ENCODE results near the gene GAB3.

DNA sequence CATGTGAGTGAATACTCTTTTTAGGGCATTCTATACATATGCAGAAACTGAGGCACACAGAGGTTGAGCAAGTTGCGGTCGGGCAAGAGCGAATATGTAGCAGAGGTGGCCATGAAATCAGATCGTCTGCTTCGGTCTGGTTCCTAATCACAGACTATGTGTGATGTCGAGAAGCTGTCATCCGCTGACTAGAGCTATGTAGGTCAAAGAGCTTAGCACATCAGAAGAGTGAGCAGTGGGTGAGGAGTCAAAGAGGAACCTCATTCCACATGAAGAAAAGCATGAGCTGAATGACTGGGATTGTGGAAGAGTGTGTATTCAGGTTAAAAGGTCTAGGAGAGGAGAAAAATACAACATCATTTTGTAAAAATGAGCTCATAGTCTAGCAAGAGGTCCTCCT, 19.0 kb downstream of the GAB3 start:
- TF ChIP-seq ELF4 (CRISPR knock-in tag; IDR thresholded peaks at IDR 0.05) (no peak), POLR2A (conservative IDR thresholded peaks at IDR 0.05) (no peak), NCOA1 (IDR thresholded peaks at IDR 0.05; ENCODE audit: low read depth) (no peak)
- TF ChIP-seq, protein P1, sequence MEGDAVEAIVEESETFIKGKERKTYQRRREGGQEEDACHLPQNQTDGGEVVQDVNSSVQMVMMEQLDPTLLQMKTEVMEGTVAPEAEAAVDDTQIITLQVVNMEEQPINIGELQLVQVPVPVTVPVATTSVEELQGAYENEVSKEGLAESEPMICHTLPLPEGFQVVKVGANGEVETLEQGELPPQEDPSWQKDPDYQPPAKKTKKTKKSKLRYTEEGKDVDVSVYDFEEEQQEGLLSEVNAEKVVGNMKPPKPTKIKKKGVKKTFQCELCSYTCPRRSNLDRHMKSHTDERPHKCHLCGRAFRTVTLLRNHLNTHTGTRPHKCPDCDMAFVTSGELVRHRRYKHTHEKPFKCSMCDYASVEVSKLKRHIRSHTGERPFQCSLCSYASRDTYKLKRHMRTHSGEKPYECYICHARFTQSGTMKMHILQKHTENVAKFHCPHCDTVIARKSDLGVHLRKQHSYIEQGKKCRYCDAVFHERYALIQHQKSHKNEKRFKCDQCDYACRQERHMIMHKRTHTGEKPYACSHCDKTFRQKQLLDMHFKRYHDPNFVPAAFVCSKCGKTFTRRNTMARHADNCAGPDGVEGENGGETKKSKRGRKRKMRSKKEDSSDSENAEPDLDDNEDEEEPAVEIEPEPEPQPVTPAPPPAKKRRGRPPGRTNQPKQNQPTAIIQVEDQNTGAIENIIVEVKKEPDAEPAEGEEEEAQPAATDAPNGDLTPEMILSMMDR (IDR thresholded peaks at IDR 0.05 in 2 of 3, conservative IDR thresholded peaks at IDR 0.05 in 1 of 3; ENCODE audit: insufficient read depth in 2 of 3, low read depth in 1 of 3, low read length in 3 of 3), result no peak
- TF ChIP-seq, protein P2, sequence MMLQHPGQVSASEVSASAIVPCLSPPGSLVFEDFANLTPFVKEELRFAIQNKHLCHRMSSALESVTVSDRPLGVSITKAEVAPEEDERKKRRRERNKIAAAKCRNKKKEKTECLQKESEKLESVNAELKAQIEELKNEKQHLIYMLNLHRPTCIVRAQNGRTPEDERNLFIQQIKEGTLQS (IDR thresholded peaks at IDR 0.05), result no peak
- TF ChIP-seq, protein P2 (CRISPR knock-in tag; conservative IDR thresholded peaks at IDR 0.05), result no peak
- TF ChIP-seq, protein P3, sequence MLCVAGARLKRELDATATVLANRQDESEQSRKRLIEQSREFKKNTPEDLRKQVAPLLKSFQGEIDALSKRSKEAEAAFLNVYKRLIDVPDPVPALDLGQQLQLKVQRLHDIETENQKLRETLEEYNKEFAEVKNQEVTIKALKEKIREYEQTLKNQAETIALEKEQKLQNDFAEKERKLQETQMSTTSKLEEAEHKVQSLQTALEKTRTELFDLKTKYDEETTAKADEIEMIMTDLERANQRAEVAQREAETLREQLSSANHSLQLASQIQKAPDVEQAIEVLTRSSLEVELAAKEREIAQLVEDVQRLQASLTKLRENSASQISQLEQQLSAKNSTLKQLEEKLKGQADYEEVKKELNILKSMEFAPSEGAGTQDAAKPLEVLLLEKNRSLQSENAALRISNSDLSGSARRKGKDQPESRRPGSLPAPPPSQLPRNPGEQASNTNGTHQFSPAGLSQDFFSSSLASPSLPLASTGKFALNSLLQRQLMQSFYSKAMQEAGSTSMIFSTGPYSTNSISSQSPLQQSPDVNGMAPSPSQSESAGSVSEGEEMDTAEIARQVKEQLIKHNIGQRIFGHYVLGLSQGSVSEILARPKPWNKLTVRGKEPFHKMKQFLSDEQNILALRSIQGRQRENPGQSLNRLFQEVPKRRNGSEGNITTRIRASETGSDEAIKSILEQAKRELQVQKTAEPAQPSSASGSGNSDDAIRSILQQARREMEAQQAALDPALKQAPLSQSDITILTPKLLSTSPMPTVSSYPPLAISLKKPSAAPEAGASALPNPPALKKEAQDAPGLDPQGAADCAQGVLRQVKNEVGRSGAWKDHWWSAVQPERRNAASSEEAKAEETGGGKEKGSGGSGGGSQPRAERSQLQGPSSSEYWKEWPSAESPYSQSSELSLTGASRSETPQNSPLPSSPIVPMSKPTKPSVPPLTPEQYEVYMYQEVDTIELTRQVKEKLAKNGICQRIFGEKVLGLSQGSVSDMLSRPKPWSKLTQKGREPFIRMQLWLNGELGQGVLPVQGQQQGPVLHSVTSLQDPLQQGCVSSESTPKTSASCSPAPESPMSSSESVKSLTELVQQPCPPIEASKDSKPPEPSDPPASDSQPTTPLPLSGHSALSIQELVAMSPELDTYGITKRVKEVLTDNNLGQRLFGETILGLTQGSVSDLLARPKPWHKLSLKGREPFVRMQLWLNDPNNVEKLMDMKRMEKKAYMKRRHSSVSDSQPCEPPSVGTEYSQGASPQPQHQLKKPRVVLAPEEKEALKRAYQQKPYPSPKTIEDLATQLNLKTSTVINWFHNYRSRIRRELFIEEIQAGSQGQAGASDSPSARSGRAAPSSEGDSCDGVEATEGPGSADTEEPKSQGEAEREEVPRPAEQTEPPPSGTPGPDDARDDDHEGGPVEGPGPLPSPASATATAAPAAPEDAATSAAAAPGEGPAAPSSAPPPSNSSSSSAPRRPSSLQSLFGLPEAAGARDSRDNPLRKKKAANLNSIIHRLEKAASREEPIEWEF (CRISPR knock-in tag; IDR thresholded peaks at IDR 0.05), result no peak
- TF ChIP-seq, protein P4, sequence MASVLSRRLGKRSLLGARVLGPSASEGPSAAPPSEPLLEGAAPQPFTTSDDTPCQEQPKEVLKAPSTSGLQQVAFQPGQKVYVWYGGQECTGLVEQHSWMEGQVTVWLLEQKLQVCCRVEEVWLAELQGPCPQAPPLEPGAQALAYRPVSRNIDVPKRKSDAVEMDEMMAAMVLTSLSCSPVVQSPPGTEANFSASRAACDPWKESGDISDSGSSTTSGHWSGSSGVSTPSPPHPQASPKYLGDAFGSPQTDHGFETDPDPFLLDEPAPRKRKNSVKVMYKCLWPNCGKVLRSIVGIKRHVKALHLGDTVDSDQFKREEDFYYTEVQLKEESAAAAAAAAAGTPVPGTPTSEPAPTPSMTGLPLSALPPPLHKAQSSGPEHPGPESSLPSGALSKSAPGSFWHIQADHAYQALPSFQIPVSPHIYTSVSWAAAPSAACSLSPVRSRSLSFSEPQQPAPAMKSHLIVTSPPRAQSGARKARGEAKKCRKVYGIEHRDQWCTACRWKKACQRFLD (CRISPR knock-in tag; IDR thresholded peaks at IDR 0.05), result no peak
- TF ChIP-seq, protein P5, sequence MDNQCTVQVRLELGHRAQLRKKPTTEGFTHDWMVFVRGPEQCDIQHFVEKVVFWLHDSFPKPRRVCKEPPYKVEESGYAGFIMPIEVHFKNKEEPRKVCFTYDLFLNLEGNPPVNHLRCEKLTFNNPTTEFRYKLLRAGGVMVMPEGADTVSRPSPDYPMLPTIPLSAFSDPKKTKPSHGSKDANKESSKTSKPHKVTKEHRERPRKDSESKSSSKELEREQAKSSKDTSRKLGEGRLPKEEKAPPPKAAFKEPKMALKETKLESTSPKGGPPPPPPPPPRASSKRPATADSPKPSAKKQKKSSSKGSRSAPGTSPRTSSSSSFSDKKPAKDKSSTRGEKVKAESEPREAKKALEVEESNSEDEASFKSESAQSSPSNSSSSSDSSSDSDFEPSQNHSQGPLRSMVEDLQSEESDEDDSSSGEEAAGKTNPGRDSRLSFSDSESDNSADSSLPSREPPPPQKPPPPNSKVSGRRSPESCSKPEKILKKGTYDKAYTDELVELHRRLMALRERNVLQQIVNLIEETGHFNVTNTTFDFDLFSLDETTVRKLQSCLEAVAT (IDR thresholded peaks at IDR 0.05), result no peak

Measured in K562 (cell line).